Vagina (tissue), 2 donors: ENCODE results near the gene PZP.

Experiments used
- POLR2A ChIP-seq, 2 donors: fragments of 450-650 bp; IDR thresholded peaks; one replicate each; pipeline ENCODE4 v1.6.1; 2017; ENCODE audit warnings: antibody characterized with exemption in 2 of 2, mild to moderate bottlenecking in 2 of 2, moderate library complexity in 2 of 2
- TF ChIP-seq, protein P1 (sequence below), 3 experiments: fragments of 450-650 bp in 2 of 3; fragments of 200-600 bp in 1 of 3; sonication (generic) in 1 of 3; IDR thresholded peaks; one replicate each; pipeline ENCODE4 v1.5.1; 2017 to 2019; ENCODE audit warnings: antibody characterized with exemption in 3 of 3, mild to moderate bottlenecking in 2 of 3, moderate library complexity in 2 of 3

DNA sequence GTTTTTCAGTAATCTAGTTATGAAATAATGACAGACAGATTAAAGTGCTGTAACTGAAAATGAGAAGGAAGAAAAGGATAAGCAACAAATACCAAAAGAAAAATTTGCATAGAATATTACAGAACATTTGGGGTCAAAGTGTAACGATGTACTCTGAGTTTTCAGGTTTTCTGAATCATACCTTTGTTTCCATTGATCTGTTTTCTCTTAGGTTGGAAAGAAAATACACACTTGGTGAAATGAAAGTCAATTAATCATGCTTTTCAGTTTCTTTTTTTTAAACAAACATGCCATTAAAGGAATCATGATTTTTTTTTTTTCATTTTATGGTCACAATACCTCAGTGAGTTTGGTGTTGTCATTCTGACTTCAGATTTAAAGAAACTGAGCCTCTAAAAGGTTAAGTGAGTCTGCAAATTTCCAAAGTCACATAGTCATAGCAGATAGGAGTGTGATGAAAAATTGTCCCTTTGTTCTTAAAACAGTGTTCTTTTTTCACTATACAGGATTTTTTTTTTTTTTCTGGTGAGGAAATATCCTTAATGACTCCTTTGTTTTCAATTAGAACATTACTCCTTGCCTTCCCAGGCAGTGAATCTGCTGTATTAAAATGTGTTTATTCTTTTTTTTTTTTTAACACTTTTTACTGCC is 35.9 kb upstream of the PZP start:
- no peak for TF ChIP-seq POLR2A (IDR thresholded peaks at IDR 0.05)
- TF ChIP-seq, protein P1, sequence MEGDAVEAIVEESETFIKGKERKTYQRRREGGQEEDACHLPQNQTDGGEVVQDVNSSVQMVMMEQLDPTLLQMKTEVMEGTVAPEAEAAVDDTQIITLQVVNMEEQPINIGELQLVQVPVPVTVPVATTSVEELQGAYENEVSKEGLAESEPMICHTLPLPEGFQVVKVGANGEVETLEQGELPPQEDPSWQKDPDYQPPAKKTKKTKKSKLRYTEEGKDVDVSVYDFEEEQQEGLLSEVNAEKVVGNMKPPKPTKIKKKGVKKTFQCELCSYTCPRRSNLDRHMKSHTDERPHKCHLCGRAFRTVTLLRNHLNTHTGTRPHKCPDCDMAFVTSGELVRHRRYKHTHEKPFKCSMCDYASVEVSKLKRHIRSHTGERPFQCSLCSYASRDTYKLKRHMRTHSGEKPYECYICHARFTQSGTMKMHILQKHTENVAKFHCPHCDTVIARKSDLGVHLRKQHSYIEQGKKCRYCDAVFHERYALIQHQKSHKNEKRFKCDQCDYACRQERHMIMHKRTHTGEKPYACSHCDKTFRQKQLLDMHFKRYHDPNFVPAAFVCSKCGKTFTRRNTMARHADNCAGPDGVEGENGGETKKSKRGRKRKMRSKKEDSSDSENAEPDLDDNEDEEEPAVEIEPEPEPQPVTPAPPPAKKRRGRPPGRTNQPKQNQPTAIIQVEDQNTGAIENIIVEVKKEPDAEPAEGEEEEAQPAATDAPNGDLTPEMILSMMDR (IDR thresholded peaks at IDR 0.05): no peak
